Caki2 (cell line): Measurements from ENCODE around the gene TOGARAM2. TPM values are rescaled to one million over a fixed set of nuclear protein-coding genes. Genes with fewer than 3 reads are reported as not detected.

ENCODE experiments used
- DNase-seq: peaks from one replicate; pipeline ENCODE4 v3.0.0-alpha.2; 2015; ENCODE audit warnings: low read depth
- in situ Hi-C: cut with HindIII; loops from 2 replicates; pipeline ENCODE4 v1.10.0; 2016; ENCODE audit warnings: low sequenced_read_pairs, low pct_unique_long_range_greater_than_20kb, mixed read lengths
- total RNA-seq: library from RNA; depleted of rRNA; stranded (reverse); fragments of >200 nt; shearing (Covaris generic); gene quantifications from 2 replicates; pipeline ENCODE4 v1.2.3, GENCODE V29; 2014; ENCODE audit warnings: low replicate concordance

Gene TOGARAM2
- total RNA-seq, 1 experiment from 2014 or later: not detected

- in situ Hi-C loops: no loop called here
These were observed 79.3 kb downstream of the TOGARAM2 start for GRCh38 chr2:29060441-29060840.

DNA sequence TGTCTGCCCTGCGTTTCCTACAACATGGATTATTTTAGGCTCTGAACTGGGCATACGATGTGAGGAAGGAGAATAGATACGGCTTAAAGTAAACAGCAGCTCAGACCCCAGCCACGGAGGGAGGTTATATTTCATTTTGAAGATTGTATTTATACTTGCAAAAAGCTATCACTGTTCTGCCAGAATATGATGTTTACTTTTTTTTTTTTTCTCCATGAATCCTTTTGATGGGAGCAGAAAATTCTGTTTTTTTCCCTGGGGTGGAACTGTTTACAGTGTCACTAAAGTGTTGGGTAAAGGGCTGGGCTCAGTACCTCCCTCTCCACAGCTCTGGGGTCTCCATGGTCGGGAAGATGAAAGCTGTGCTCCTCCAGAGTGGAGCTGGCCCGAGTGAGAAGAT lies 80.1 kb downstream of the TOGARAM2 start:
- no peak for DNase-seq
- in situ Hi-C loops: no loop called here

More at GRCh38 chr2:29060441-29060840, 79.3 kb downstream of the TOGARAM2 start:
- no peak for DNase-seq

DNA sequence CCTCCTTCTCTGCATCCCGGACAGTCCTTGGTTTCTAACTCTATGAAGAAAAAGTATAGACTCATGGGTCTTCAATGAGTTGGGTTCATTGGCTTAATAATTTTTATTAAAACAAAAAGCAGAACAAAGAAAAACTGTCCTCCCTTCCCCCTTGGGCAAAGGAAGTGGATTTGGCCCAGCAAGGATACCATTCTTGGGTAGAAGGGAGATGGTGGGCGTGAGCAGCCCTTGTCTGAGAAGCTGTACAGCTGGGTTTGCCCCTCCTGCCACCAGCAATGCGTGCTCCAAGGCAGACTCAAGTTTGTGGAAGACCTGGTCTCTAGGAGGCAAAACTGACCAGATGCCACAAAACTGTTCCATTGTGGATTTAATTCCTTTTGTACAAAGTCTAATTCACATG lies 80.5 kb downstream of the TOGARAM2 start:
- in situ Hi-C loops: no loop called here
- DNase-seq: no peak

DNA sequence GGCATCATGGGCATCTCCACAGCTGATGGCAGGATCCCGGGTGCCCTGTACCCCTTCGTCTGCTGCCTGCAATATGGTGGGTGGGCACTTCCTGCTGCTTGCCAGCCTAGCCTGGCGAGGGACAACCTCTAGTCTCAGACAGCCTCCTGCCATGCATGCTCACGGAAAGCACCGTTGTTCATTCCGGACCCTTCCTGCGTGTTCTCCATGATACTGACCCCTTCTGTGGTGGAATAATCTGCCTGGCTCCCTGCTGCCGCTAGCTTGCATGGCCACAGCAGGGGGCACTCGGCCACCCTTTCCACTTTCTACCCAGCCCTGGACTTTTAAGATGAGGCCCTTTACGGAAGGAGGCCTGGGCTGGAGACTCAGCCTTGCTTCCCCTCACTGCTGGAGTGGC lies 81.3 kb downstream of the TOGARAM2 start:
- no peak for DNase-seq
- in situ Hi-C loops: no loop called here

GRCh38 chr2:29063056-29063455 lies 82.0 kb downstream of the TOGARAM2 start:
- in situ Hi-C loops: no loop called here
- no peak for DNase-seq

GRCh38 chr2:29063646-29064345 lies 82.7 kb downstream of the TOGARAM2 start:
- no peak for DNase-seq

GRCh38 chr2:29064346-29064715 lies 83.2 kb downstream of the TOGARAM2 start:
- in situ Hi-C loops: no loop called here
- no peak for DNase-seq

More at GRCh38 chr2:29063646-29064345, 82.7 kb downstream of the TOGARAM2 start:
- in situ Hi-C loops: no loop called here

- DNase-seq: no peak
- in situ Hi-C loops: no loop called here
These were observed 83.6 kb downstream of the TOGARAM2 start for GRCh38 chr2:29064746-29065067.

- in situ Hi-C loops: no loop called here
- DNase-seq: no peak
These were observed 84.1 kb downstream of the TOGARAM2 start for GRCh38 chr2:29065068-29065811.

- in situ Hi-C loops: no loop called here
- DNase-seq: no peak
These were observed 85.3 kb downstream of the TOGARAM2 start for GRCh38 chr2:29066271-29066860.

DNA sequence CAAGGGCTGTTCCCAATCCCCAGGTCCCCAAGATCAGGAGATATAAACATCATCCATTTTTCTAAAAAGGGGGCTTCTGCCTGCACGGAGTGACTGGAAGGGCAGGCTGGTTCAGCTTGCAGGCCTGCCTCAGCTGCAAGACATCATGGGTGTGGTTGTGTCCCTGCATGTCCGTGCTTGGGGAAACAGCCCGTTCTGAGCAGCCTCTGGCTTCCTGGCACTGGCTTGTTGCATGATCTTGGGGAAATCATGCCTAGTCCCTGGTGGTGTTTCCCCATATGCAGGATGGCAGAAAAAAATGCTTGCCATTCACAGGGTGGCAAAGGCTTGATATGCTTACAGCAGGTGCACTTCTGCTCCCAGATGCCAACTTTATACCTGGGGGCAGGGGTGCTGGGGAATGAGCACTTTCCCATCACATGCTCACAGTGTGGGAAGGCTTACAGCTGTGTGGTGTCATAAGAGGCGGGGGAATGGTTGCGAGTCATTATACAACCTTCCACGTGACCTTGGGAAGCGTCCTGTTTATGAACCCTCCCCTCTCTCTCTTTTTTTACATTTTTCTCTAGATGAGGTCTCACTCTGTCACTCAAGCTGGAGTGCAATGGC lies 86.0 kb downstream of the TOGARAM2 start:
- in situ Hi-C loops: no loop called here
- DNase-seq: no peak

- no peak for DNase-seq
- in situ Hi-C loops: no loop called here
These were observed 87.4 kb downstream of the TOGARAM2 start for GRCh38 chr2:29068513-29068912.

GRCh38 chr2:29070526-29070925 lies 89.4 kb downstream of the TOGARAM2 start:
- in situ Hi-C loops: no loop called here
- DNase-seq: no peak

GRCh38 chr2:29071032-29071975 lies 90.2 kb downstream of the TOGARAM2 start:
- DNase-seq: no peak
- in situ Hi-C loops: no loop called here

DNA sequence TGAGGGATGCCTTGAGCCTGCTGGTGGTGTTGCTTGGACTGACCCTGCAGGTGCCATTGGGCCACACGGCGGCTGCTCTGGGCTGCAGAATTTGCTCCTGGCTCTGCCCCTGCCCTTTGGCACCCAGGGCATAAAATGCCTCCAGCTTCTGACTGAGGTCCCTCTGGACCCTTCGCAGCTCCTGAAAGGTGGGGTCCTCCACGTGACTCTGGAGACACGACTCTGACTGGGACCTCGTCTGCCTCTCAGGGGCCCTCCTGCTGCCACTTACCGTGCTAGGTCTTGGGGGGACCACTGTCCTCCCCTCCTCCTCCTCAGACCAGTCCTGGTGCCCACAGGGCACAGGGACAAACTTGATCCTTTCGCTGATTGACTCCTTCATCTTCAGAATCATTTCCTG lies 91.2 kb downstream of the TOGARAM2 start:
- DNase-seq: no peak
- in situ Hi-C loops: no loop called here

- in situ Hi-C loops: no loop called here
- no peak for DNase-seq
These were observed 92.0 kb downstream of the TOGARAM2 start for GRCh38 chr2:29072971-29073725.

DNA sequence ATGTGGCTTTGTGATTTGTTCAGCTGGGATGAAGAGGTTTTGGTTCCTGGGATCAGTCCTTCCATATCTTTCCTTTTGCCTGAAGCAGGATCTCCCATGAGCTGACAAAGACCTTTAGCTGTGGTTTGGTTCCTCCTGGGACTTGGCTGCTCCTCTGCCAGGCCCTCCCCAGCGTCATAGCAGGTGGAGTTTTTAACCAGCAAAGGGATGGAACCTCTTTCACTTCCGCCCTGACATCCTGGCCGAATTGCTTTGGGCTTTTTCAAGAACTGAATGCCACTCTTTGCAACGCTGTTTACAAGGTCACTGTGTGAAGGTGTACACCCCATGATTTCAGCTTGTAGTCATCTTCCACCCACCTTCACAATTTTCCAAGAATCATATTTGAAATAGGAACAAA lies 92.8 kb downstream of the TOGARAM2 start:
- in situ Hi-C loops: no loop called here
- DNase-seq: no peak

GRCh38 chr2:29074411-29074810 lies 93.3 kb downstream of the TOGARAM2 start, which contains the start of gene PCARE:
PCARE (minus strand) TSS chr2:29074523; CDS start chr2:29074261, 262 bp downstream.
- in situ Hi-C loops: no loop called here
- DNase-seq: no peak
